Kidney epithelial cell (primary cell): ENCODE results near the gene SHANK1. TPM values are rescaled to one million over a fixed set of nuclear protein-coding genes. Genes with fewer than 3 reads are reported as not detected.

Source experiments
- DNase-seq: peaks from one replicate; pipeline ENCODE4 v3.0.0-alpha.2; 2010; ENCODE audit warnings: low read depth
- H3K27me3 ChIP-seq: 2 replicates; pipeline ENCODE4 v1.6.0; 2011; ENCODE audit warnings: low read length; ENCODE audit not compliant: control insufficient read depth, insufficient read depth
- H3K36me3 ChIP-seq: 2 replicates; pipeline ENCODE4 v1.5.1; 2011; ENCODE audit warnings: low read length; ENCODE audit not compliant: control insufficient read depth, insufficient read depth
- H3K4me3 ChIP-seq: 2 replicates; pipeline ENCODE4 v1.5.1; 2011; ENCODE audit warnings: low read depth, mild to moderate bottlenecking, control low read depth, low read length
- CTCF ChIP-seq: IDR thresholded peaks from 2 replicates; pipeline ENCODE4 v1.5.1; 2011; ENCODE audit warnings: mild to moderate bottlenecking, moderate library complexity, low read length, control low read depth, inconsistent platforms; ENCODE audit not compliant: insufficient read depth, poor library complexity, severe bottlenecking
- total RNA-seq: library from RNA; depleted of rRNA; stranded (reverse); fragments of >200 nt; gene quantifications from 2 replicates; pipeline ENCODE4 v1.2.3, GENCODE V29; 2015

Gene SHANK1
- total RNA-seq, 1 donor from 2014 or later, result 1.6 TPM

GRCh38 chr19:50661766-50662650 lies 57.6 kb downstream of the SHANK1 start:
- H3K4me3 ChIP-seq, result no peak overlapping the region
- TF ChIP-seq CTCF, result no peak
- H3K27me3 ChIP-seq, result peaks cover 50% of the 10 kb centered on the region

GRCh38 chr19:50661023-50661422 lies 58.6 kb downstream of the SHANK1 start:
- H3K36me3 ChIP-seq, result no peaks in the 10 kb centered on the region
- no peak for TF ChIP-seq CTCF
- peaks cover 40% of the 10 kb centered on the region for H3K27me3 ChIP-seq
- no peak for DNase-seq
- H3K4me3 ChIP-seq, result no peak overlapping the region

More at GRCh38 chr19:50661766-50662650, 57.6 kb downstream of the SHANK1 start:
- no peak for DNase-seq
- H3K36me3 ChIP-seq, result no peaks in the 10 kb centered on the region

GRCh38 chr19:50660088-50660366 lies 59.6 kb downstream of the SHANK1 start:
- DNase-seq, result no peak
- TF ChIP-seq CTCF, result no peak
- H3K4me3 ChIP-seq, result no peak overlapping the region
- H3K36me3 ChIP-seq, result no peaks in the 10 kb centered on the region
- peaks cover 36% of the 10 kb centered on the region for H3K27me3 ChIP-seq

- TF ChIP-seq CTCF, result no peak
- peaks cover 35% of the 10 kb centered on the region for H3K27me3 ChIP-seq
- peak overlapping the region; percentile 18 for H3K4me3 ChIP-seq
- no peak for DNase-seq
- no peaks in the 10 kb centered on the region for H3K36me3 ChIP-seq
Observed at GRCh38 chr19:50659318-50660087, 60.1 kb downstream of the SHANK1 start.

GRCh38 chr19:50658441-50659317 lies 60.9 kb downstream of the SHANK1 start:
- H3K27me3 ChIP-seq, result peaks cover 35% of the 10 kb centered on the region
- H3K4me3 ChIP-seq, result peak overlapping the region; percentile 59
- no peak for TF ChIP-seq CTCF
- no peak for DNase-seq
- H3K36me3 ChIP-seq, result no peaks in the 10 kb centered on the region
